Activated CD4-positive, alpha-beta T cell treated with anti-CD3 and anti-CD28 coated beads, Interleukin-2, amount 10 ng/mL, durations not matched to agents 7 days and 5 days (primary cell): ENCODE measurements around the gene SKIC2. TPM values are rescaled to one million over a fixed set of nuclear protein-coding genes. Genes with fewer than 3 reads are reported as not detected.
"Not testable (repeated sequence)": the region's sequence is repeated elsewhere in the genome, so short reads cannot be mapped to it uniquely, and the experiment has no call there.

Experiments used
- CTCF ChIA-PET: fragments of 350-600 bp; sonication (Branson Sonifier 250); formaldehyde crosslinking; loops from one replicate; lab custom pipeline; 2021; ENCODE audit warnings: antibody characterized with exemption; lab: Charles Lee
- POLR2A ChIA-PET: fragments of 350-600 bp; sonication (Branson Sonifier 250); formaldehyde crosslinking; loops from one replicate; lab custom pipeline; 2021; ENCODE audit warnings: antibody characterized with exemption; lab: Charles Lee
- DNase-seq: peaks from one replicate; pipeline ENCODE4 v3.0.0-alpha.2; 2020
- H3K27ac Mint-ChIP-seq: one replicate; pipeline ENCODE4 v1.8.0; 2021; ENCODE audit warnings: mild to moderate bottlenecking, moderate library complexity, mixed read lengths
- H3K27me3 Mint-ChIP-seq: one replicate; pipeline ENCODE4 v1.8.0; 2021; ENCODE audit warnings: mixed read lengths
- H3K36me3 Mint-ChIP-seq: one replicate; pipeline ENCODE4 v1.8.0; 2021; ENCODE audit warnings: low read depth, mixed read lengths
- H3K4me1 Mint-ChIP-seq: one replicate; pipeline ENCODE4 v1.8.0; 2021; ENCODE audit warnings: mixed read lengths
- H3K4me3 Mint-ChIP-seq: one replicate; pipeline ENCODE4 v1.8.0; 2021; ENCODE audit warnings: mild to moderate bottlenecking, moderate library complexity, mixed read lengths
- H3K9me3 Mint-ChIP-seq: one replicate; pipeline ENCODE4 v1.8.0; 2021; ENCODE audit warnings: mixed read lengths
- total RNA-seq, 2 experiments: library from RNA; stranded (reverse); gene quantifications; one replicate each; pipeline ENCODE4 v1.2.3, GENCODE V29; 2021

The SKIC2 gene
- total RNA-seq, 2 experiments from 2014 or later = 88.0 to 101 TPM

DNA sequence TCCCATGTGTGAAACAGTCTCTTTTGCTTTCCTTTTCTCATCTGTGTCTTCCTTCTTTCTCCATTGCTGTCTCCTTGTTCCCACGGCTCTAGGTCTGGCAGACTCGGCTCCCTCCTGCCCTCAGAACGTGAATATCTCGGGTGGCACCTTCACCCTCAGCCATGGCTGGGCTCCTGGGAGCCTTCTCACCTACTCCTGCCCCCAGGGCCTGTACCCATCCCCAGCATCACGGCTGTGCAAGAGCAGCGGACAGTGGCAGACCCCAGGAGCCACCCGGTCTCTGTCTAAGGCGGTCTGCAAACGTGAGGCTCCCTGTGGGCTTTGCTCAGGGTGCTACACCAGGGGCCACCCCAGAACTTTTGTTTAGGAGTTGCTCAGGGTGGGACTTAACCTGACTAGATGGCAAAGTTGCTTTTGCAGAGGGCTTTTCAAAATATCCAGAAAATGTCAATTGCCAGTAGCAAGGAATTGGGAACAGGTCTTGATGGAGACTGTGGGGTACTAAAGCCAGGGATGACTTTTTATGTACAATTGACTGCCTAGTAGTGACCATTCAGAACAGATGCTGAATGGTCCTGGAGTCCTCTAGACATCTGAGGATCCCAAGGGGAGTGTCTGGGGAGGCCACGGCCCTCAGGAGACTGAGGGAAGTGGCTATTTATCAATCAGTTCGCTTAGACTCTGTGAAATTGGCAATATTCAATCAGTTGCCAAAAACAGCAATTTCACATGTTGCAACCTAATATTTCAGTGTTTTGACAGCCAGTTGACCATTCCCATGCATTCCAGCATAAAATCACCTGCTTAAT, 30.9 kb upstream of the SKIC2 start:
- no peak overlapping the region for H3K4me3 Mint-ChIP-seq
- no peaks in the 10 kb centered on the region for H3K4me1 Mint-ChIP-seq
- ChIA-PET CTCF (no interaction called here), POLR2A (no interaction called here)
- DNase-seq = no peak
- no peaks in the 10 kb centered on the region for H3K9me3 Mint-ChIP-seq
- no peaks in the 10 kb centered on the region for H3K27me3 Mint-ChIP-seq
- no peaks in the 10 kb centered on the region for H3K36me3 Mint-ChIP-seq
- no peak overlapping the region for H3K27ac Mint-ChIP-seq

GRCh38 chr6:31928672-31928939, 30.4 kb upstream of the SKIC2 start:
- no peak overlapping the region for H3K4me3 Mint-ChIP-seq
- H3K27me3 Mint-ChIP-seq = no peaks in the 10 kb centered on the region
- ChIA-PET CTCF (no interaction called here), POLR2A (no interaction called here)
- H3K4me1 Mint-ChIP-seq = no peaks in the 10 kb centered on the region
- no peak for DNase-seq
- no peak overlapping the region for H3K27ac Mint-ChIP-seq
- no peaks in the 10 kb centered on the region for H3K9me3 Mint-ChIP-seq
- H3K36me3 Mint-ChIP-seq = no peaks in the 10 kb centered on the region

GRCh38 chr6:31930962-31931361, 28.0 kb upstream of the SKIC2 start:
- ChIA-PET POLR2A (interaction anchor here (0.6 kb wide), 1 partner anchor 27 kb away, joined by 3 read pairs; no protein-coding TSS in a partner anchor), CTCF (interaction anchor here (1.3 kb wide), 1 partner anchor 21 kb away, joined by 4 read pairs; no protein-coding TSS in a partner anchor)
- Mint-ChIP-seq H3K27ac (no peak overlapping the region), H3K4me3 (no peak overlapping the region), H3K9me3 (no peaks in the 10 kb centered on the region), H3K27me3 (no peaks in the 10 kb centered on the region), H3K4me1 (no peaks in the 10 kb centered on the region), H3K36me3 (no peaks in the 10 kb centered on the region)
- no peak for DNase-seq

DNA sequence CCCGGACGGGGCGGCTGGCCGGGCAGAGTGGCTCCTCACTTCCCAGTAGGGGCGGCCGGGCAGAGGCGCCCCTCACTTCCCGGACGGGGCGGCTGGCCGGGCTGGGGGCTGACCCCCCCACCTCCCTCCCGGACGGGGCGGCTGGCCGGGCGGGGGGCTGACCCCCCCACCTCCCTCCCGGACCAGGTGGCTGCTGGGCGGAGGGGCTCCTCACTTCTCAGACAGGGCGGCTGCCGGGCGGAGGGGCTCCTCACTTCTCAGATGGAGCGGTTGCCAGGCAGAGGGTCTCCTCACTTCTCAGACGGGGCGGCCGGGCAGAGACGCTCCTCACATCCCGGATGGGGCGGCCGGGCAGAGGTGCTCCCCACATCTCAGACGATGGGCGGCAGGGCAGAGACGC, 26.8 kb upstream of the SKIC2 start:
- not testable (repeated sequence) for H3K36me3 Mint-ChIP-seq, H3K4me3 Mint-ChIP-seq, DNase-seq

DNA sequence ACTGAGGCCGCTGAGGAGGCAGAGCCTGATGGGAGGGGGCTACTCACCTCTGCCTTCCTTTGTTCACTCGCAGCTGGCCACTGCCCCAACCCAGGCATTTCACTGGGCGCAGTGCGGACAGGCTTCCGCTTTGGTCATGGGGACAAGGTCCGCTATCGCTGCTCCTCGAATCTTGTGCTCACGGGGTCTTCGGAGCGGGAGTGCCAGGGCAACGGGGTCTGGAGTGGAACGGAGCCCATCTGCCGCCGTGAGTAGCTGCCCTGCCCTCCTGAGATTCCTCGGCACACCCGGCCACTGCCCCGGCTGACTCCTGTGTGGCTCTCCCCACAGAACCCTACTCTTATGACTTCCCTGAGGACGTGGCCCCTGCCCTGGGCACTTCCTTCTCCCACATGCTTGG, 25.4 kb upstream of the SKIC2 start:
- Mint-ChIP-seq H3K4me1 (no peaks in the 10 kb centered on the region), H3K9me3 (no peaks in the 10 kb centered on the region), H3K27ac (no peak overlapping the region), H3K4me3 (no peak overlapping the region), H3K27me3 (no peaks in the 10 kb centered on the region), H3K36me3 (no peaks in the 10 kb centered on the region)
- ChIA-PET POLR2A (no interaction called here), CTCF (interaction anchor here (1.5 kb wide), 1 partner anchor 9 kb away, joined by 4 read pairs; no protein-coding TSS in a partner anchor)
- DNase-seq = no peak

More for the DNA sequence above, 26.8 kb upstream of the SKIC2 start:
- CTCF ChIA-PET, H3K9me3 Mint-ChIP-seq, POLR2A ChIA-PET, H3K4me1 Mint-ChIP-seq, H3K27ac Mint-ChIP-seq, H3K27me3 Mint-ChIP-seq: not testable (repeated sequence)

DNA sequence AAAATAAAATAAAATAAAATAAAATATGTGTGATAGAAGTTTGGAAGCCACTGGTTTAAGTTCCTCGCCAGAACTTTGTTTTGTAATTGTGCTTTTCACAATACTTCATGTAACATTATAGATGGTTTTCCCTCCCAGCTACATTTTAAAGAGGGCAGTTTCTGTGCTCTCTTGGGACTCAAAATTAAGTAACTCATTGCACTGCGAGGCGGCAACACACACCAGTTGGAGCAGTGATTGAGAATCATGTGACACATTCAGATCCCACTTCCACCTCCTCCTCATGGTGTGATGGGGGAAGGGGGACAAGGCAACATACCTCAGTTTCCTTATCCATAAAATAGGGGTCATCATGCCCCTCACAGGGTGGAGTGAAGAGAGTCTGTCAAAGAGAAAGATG, 24.0 kb upstream of the SKIC2 start:
- no peaks in the 10 kb centered on the region for H3K27me3 Mint-ChIP-seq
- ChIA-PET CTCF (interaction anchor here (0.6 to 0.9 kb wide), 2 partner anchors 19 to 24 kb away, joined by 3 read pairs; partner anchors contain the start of genes NELFE and SKIC2), POLR2A (no interaction called here)
- no peak overlapping the region for H3K4me3 Mint-ChIP-seq
- H3K9me3 Mint-ChIP-seq = no peaks in the 10 kb centered on the region
- H3K27ac Mint-ChIP-seq = no peak overlapping the region
- no peak for DNase-seq
- H3K36me3 Mint-ChIP-seq = no peaks in the 10 kb centered on the region
- H3K4me1 Mint-ChIP-seq = no peaks in the 10 kb centered on the region

- CTCF ChIA-PET = interaction anchor here (0.6 kb wide), 1 partner anchor 20 kb away, joined by 3 read pairs; no protein-coding TSS in a partner anchor
- Mint-ChIP-seq H3K27ac (no peak overlapping the region), H3K4me1 (no peaks in the 10 kb centered on the region), H3K4me3 (no peak overlapping the region), H3K9me3 (no peaks in the 10 kb centered on the region), H3K27me3 (peaks cover 6% of the 10 kb centered on the region), H3K36me3 (no peaks in the 10 kb centered on the region)
- POLR2A ChIA-PET = no interaction called here
- no peak for DNase-seq
Measured at GRCh38 chr6:31935823-31936222, 23.2 kb upstream of the SKIC2 start.

GRCh38 chr6:31940256-31940664, 18.7 kb upstream of the SKIC2 start:
- H3K27ac Mint-ChIP-seq = no peak overlapping the region
- CTCF ChIA-PET = interaction anchor here (0.6 kb wide), 1 partner anchor 727 kb away, joined by 3 read pairs; no protein-coding TSS in a partner anchor

GRCh38 chr6:31943742-31944141, 15.2 kb upstream of the SKIC2 start:
- CTCF ChIA-PET = interaction anchor here (0.5 to 3.0 kb wide), 3 partner anchors 8 to 19 kb away, joined by 3 to 9 read pairs (median 4); no protein-coding TSS in a partner anchor
- Mint-ChIP-seq H3K36me3 (no peaks in the 10 kb centered on the region), H3K4me3 (no peak overlapping the region), H3K9me3 (no peaks in the 10 kb centered on the region), H3K27me3 (peaks cover 9% of the 10 kb centered on the region), H3K4me1 (no peaks in the 10 kb centered on the region), H3K27ac (no peak overlapping the region)
- DNase-seq = no peak
- POLR2A ChIA-PET = no interaction called here

More at GRCh38 chr6:31940256-31940664, 18.7 kb upstream of the SKIC2 start:
- peaks cover 9% of the 10 kb centered on the region for H3K27me3 Mint-ChIP-seq
- no peaks in the 10 kb centered on the region for H3K9me3 Mint-ChIP-seq
- no peaks in the 10 kb centered on the region for H3K4me1 Mint-ChIP-seq
- H3K4me3 Mint-ChIP-seq = no peak overlapping the region
- DNase-seq = no peak
- POLR2A ChIA-PET = no interaction called here
- H3K36me3 Mint-ChIP-seq = no peaks in the 10 kb centered on the region

- no peaks in the 10 kb centered on the region for H3K36me3 Mint-ChIP-seq
- POLR2A ChIA-PET = interaction anchor here (0.6 kb wide), 1 partner anchor 25 kb away, joined by 3 read pairs; no protein-coding TSS in a partner anchor
- H3K27me3 Mint-ChIP-seq = peaks cover 9% of the 10 kb centered on the region
- CTCF ChIA-PET = interaction anchor here (0.6 to 1.3 kb wide), 3 partner anchors 11 to 339 kb away, joined by 3 read pairs; partner anchors contain the start of gene ATF6B
- no peaks in the 10 kb centered on the region for H3K9me3 Mint-ChIP-seq
- no peak overlapping the region for H3K4me3 Mint-ChIP-seq
- H3K27ac Mint-ChIP-seq = no peak overlapping the region
- H3K4me1 Mint-ChIP-seq = no peaks in the 10 kb centered on the region
- no peak for DNase-seq
Measured at GRCh38 chr6:31945154-31945506, 13.8 kb upstream of the SKIC2 start.

- Mint-ChIP-seq H3K4me3 (no peak within 1 kb of the TSS), H3K36me3 (peaks cover under 1% of the 10 kb centered on the region), H3K9me3 (no peaks in the 10 kb centered on the region), H3K4me1 (no peaks in the 10 kb centered on the region), H3K27me3 (peaks cover 4% of the 10 kb centered on the region), H3K27ac (no peak within 1 kb of the TSS)
- DNase-seq = no peak
- POLR2A ChIA-PET = interaction anchor here (0.6 kb wide), 1 partner anchor 25 kb away, joined by 3 read pairs; no protein-coding TSS in a partner anchor
- CTCF ChIA-PET = interaction anchor here (0.6 to 1.3 kb wide), 3 partner anchors 11 to 339 kb away, joined by 3 read pairs; partner anchors contain the start of gene ATF6B
Measured at GRCh38 chr6:31945507-31946369, 13.2 kb upstream of the SKIC2 start, which contains the start of gene CFB. CFB (plus strand) TSS chr6:31946095; CDS start chr6:31946222, 127 bp downstream.

- Mint-ChIP-seq H3K4me1 (no peaks in the 10 kb centered on the region), H3K27me3 (peaks cover 2% of the 10 kb centered on the region), H3K9me3 (no peaks in the 10 kb centered on the region), H3K36me3 (peaks cover 3% of the 10 kb centered on the region), H3K27ac (no peak overlapping the region), H3K4me3 (no peak overlapping the region)
- no peak for DNase-seq
- POLR2A ChIA-PET = no interaction called here
- CTCF ChIA-PET = no interaction called here
Measured at GRCh38 chr6:31946370-31946885, 12.5 kb upstream of the SKIC2 start.
